MG63 (cell line): ENCODE data around the gene CTU1. TPM values are rescaled to one million over a fixed set of nuclear protein-coding genes. Genes with fewer than 3 reads are reported as not detected.

Source experiments
- total RNA-seq: library from RNA; depleted of rRNA; stranded (reverse); fragments of >200 nt; shearing (Covaris generic); gene quantifications from 2 replicates; pipeline ENCODE4 v1.2.3, GENCODE V29; 2014; ENCODE audit warnings: low replicate concordance; rRNA removed

Gene CTU1
- total RNA-seq, 1 experiment from 2014 or later: 33.5 TPM

Other genes with a start within 250 kb of the CTU1 start
- not detected in 2 replicates for gene KLK2, start 235.0 kb downstream of the CTU1 start, total RNA-seq
- not detected in 2 replicates for gene KLK4, start 197.0 kb downstream of the CTU1 start, total RNA-seq
- 278 and 454 TPM in 2 replicates for gene KLK5, start 155.4 kb downstream of the CTU1 start, total RNA-seq
- gene KLK6, start 138.8 kb downstream of the CTU1 start, total RNA-seq: 4.8 and 8.5 TPM in 2 replicates
- gene KLK7, start 124.5 kb downstream of the CTU1 start, total RNA-seq: 17.9 and 31.4 TPM in 2 replicates
- not detected in 2 replicates for gene KLK8, start 106.8 kb downstream of the CTU1 start, total RNA-seq
- 1.5 and 7.0 TPM in 2 replicates for gene KLK10, start 88.7 kb downstream of the CTU1 start, total RNA-seq
- gene KLK11, start 81.8 kb downstream of the CTU1 start, total RNA-seq: not detected in 2 replicates
- gene KLK12, start 73.4 kb downstream of the CTU1 start, total RNA-seq: not detected in 2 replicates
- gene KLK13, start 43.3 kb downstream of the CTU1 start, total RNA-seq: not detected in 2 replicates
- gene KLK14, start 25.5 kb downstream of the CTU1 start, total RNA-seq: not detected in 2 replicates
- not detected in 2 replicates for gene SIGLEC9, start 16.5 kb upstream of the CTU1 start, total RNA-seq
- gene SIGLEC7, start 33.9 kb upstream of the CTU1 start, total RNA-seq: not detected in 2 replicates
- gene CD33, start 116.7 kb upstream of the CTU1 start, total RNA-seq: 0.22 and 3.8 TPM in 2 replicates
- gene SIGLECL1, start 142.7 kb upstream of the CTU1 start, total RNA-seq: not detected in 2 replicates
- gene IGLON5, start 203.2 kb upstream of the CTU1 start, total RNA-seq: not detected in 2 replicates
- 0.10 and 0.95 TPM in 2 replicates for gene VSIG10L, start 233.7 kb upstream of the CTU1 start, total RNA-seq